CD14-positive monocyte (primary cell): ENCODE data around the gene SLC25A21. TPM values are rescaled to one million over a fixed set of nuclear protein-coding genes. Genes with fewer than 3 reads are reported as not detected.
A peak's percentile ranks its signal among the peaks of the same experiment; 100 is the strongest.

ENCODE experiments used
- DNase-seq, 3 donors: peaks; one replicate each; pipeline ENCODE4 v3.0.0-alpha.2; 2011 to 2022
- H2AFZ ChIP-seq: 2 replicates; pipeline ENCODE4 v1.6.0; 2012; ENCODE audit warnings: mild to moderate bottlenecking, low read depth, low read length, inconsistent platforms; ENCODE audit not compliant: insufficient read depth, poor library complexity, severe bottlenecking
- H3K27ac ChIP-seq, 2 donors: 1 replicate in 1 of 2; 2 replicates in 1 of 2; pipeline ENCODE4 v1.5.1; 2012 to 2013; ENCODE audit warnings: low read length in 2 of 2, control low read depth in 1 of 2, inconsistent platforms in 1 of 2, low read depth in 1 of 2, mild to moderate bottlenecking in 1 of 2
- H3K27me3 ChIP-seq, 2 donors: one replicate each; pipeline versions ENCODE4 v1.6.0 to v1.6.1; 2011 to 2013; ENCODE audit warnings: low read length in 2 of 2; ENCODE audit not compliant: control insufficient read depth in 2 of 2, insufficient read depth in 2 of 2
- H3K36me3 ChIP-seq, 2 donors: replicated peaks in 1 of 2; 1 replicate in 1 of 2; 2 replicates in 1 of 2; pipeline versions ENCODE4 v1.5.1 to v1.6.1; 2012 to 2013; ENCODE audit warnings: low read length in 2 of 2, control low read depth in 1 of 2, inconsistent platforms in 1 of 2, mild to moderate bottlenecking in 1 of 2; ENCODE audit not compliant: insufficient read depth in 2 of 2, control insufficient read depth in 1 of 2
- H3K4me1 ChIP-seq, 2 donors: 1 replicate in 1 of 2; 2 replicates in 1 of 2; pipeline versions ENCODE4 v1.5.1 to v1.6.1; 2012 to 2013; ENCODE audit warnings: low read length in 2 of 2, control low read depth in 1 of 2, inconsistent platforms in 1 of 2, mild to moderate bottlenecking in 1 of 2, moderate library complexity in 1 of 2; ENCODE audit not compliant: insufficient read depth in 2 of 2, control insufficient read depth in 1 of 2
- H3K4me2 ChIP-seq: replicated peaks from 2 replicates; pipeline ENCODE3; 2012; ENCODE audit warnings: low read length, moderate library complexity, mild to moderate bottlenecking; ENCODE audit not compliant: poor library complexity, severe bottlenecking; ENCODE audit errors: extremely low read depth
- H3K4me3 ChIP-seq, 3 experiments: fragments of 200-600 bp in 1 of 3; sonication (generic) in 1 of 3; replicated peaks in 1 of 3; 1 replicate in 2 of 3; 2 replicates in 1 of 3; pipeline ENCODE4 v1.5.1; 2011 to 2013; ENCODE audit warnings: low read length in 3 of 3, mild to moderate bottlenecking in 3 of 3, control low read depth in 2 of 3, low read depth in 2 of 3, inconsistent platforms in 1 of 3, moderate library complexity in 1 of 3
- H3K79me2 ChIP-seq: 2 replicates; pipeline ENCODE4 v1.6.0; 2012; ENCODE audit warnings: mild to moderate bottlenecking, control low read depth, inconsistent platforms, low read length, moderate library complexity; ENCODE audit not compliant: insufficient read depth
- H3K9ac ChIP-seq: 2 replicates; pipeline ENCODE4 v1.6.0; 2017; ENCODE audit warnings: low read length, mild to moderate bottlenecking; ENCODE audit not compliant: insufficient read depth, poor library complexity, severe bottlenecking
- H3K9me3 ChIP-seq, 2 donors: replicated peaks in 1 of 2; 1 replicate in 1 of 2; 2 replicates in 1 of 2; pipeline versions ENCODE4 v1.5.1 to v1.6.1; 2012 to 2013; ENCODE audit warnings: low read length in 2 of 2, control low read depth in 1 of 2; ENCODE audit not compliant: control insufficient read depth in 1 of 2, insufficient read depth in 1 of 2
- H4K20me1 ChIP-seq: 2 replicates; pipeline ENCODE4 v1.6.0; 2012; ENCODE audit warnings: mild to moderate bottlenecking, low read length, control low read depth, moderate library complexity; ENCODE audit not compliant: insufficient read depth
- H3K27ac Mint-ChIP-seq, 7 donors: one replicate each; pipeline ENCODE4 v1.8.0; 2020; ENCODE audit warnings: mild to moderate bottlenecking in 7 of 7, mixed read lengths in 7 of 7, moderate library complexity in 6 of 7, inconsistent platforms in 2 of 7
- H3K27me3 Mint-ChIP-seq, 3 donors: one replicate each; pipeline ENCODE4 v1.8.0; 2021 to 2022; ENCODE audit warnings: low read depth in 3 of 3, mild to moderate bottlenecking in 3 of 3, mixed read lengths in 3 of 3, moderate library complexity in 3 of 3, inconsistent platforms in 1 of 3
- H3K36me3 Mint-ChIP-seq, 2 donors: one replicate each; pipeline ENCODE4 v1.8.0; 2020; ENCODE audit warnings: mixed read lengths in 2 of 2, inconsistent platforms in 1 of 2, mild to moderate bottlenecking in 1 of 2
- H3K4me1 Mint-ChIP-seq: one replicate; pipeline ENCODE4 v1.8.0; 2020; ENCODE audit warnings: mild to moderate bottlenecking, mixed read lengths
- H3K4me3 Mint-ChIP-seq, 2 donors: one replicate each; pipeline ENCODE4 v1.8.0; 2020; ENCODE audit warnings: mild to moderate bottlenecking in 2 of 2, mixed read lengths in 2 of 2, moderate library complexity in 1 of 2
- H3K9me3 Mint-ChIP-seq, 7 donors: one replicate each; pipeline ENCODE4 v1.8.0; 2020 to 2022; ENCODE audit warnings: mixed read lengths in 7 of 7, mild to moderate bottlenecking in 6 of 7, moderate library complexity in 6 of 7, inconsistent platforms in 2 of 7
- CTCF ChIP-seq: fragments of 200-600 bp; IDR thresholded peaks from one replicate; pipeline ENCODE4 v1.8.0; 2022; ENCODE audit warnings: antibody characterized with exemption, mild to moderate bottlenecking
- WGBS: methylation state at CpG from one replicate; pipeline ENCODE4 v1.1.5; 2013; ENCODE audit warnings: missing lambda C conversion rate; ENCODE audit not compliant: insufficient coverage; 5-methylcytosine and 5-hydroxymethylcytosine counted together
- intact Hi-C, 2 donors: fragments of 100-400 bp; cut with micrococcal nuclease; formaldehyde crosslinking; loops; one replicate each; pipeline versions ENCODE4 v1.15.0 to v1.15.1; 2023
- polyA plus RNA-seq, 3 donors: library from polyadenylated mRNA; depleted of rRNA in 1 of 3; unstranded in 2 of 3; stranded (reverse) in 1 of 3; fragments of 300-500 nt in 2 of 3; fragments of >200 nt in 1 of 3; fragmentation: Illumina TruSeq in 2 of 3; gene quantifications; 1 replicate in 2 of 3; 2 replicates in 1 of 3; pipeline ENCODE4 v1.2.3, GENCODE V29; 2012 to 2021

SLC25A21 gene
- polyA plus RNA-seq, 3 donors = not detected

GRCh38 chr14:36996857-36997590, 175.4 kb downstream of the SLC25A21 start:
- Mint-ChIP-seq H3K36me3 (no peaks in the 10 kb centered on the region), H3K9me3 (peaks cover 0 to 2% (median 0%) of the 10 kb centered on the region in 7 donors), H3K4me1 (no peaks in the 10 kb centered on the region), H3K27ac (peak overlapping the region in 1 of 7 donors; percentile 26), H3K4me3 (no peak overlapping the region), H3K27me3 (peaks cover 0 to 2% (median 0%) of the 10 kb centered on the region in 3 donors)
- Histone ChIP-seq H3K4me1 (no peaks in the 10 kb centered on the region), H3K4me3 (no peak overlapping the region), H3K9me3 (peaks cover 0 to 3% of the 10 kb centered on the region in 2 donors), H3K9ac (no peak overlapping the region), H3K4me2 (no peak overlapping the region), H3K27me3 (no peaks in the 10 kb centered on the region), H3K27ac (no peak overlapping the region), H3K36me3 (no peaks in the 10 kb centered on the region), H3K79me2 (no peaks in the 10 kb centered on the region), H4K20me1 (no peaks in the 10 kb centered on the region), H2AFZ (no peak overlapping the region)
- TF ChIP-seq CTCF = no peak
- WGBS = 67% methylated on average over 1 of the region's 5 CpGs
- intact Hi-C loops = no loop called here
- no peak for DNase-seq

DNA sequence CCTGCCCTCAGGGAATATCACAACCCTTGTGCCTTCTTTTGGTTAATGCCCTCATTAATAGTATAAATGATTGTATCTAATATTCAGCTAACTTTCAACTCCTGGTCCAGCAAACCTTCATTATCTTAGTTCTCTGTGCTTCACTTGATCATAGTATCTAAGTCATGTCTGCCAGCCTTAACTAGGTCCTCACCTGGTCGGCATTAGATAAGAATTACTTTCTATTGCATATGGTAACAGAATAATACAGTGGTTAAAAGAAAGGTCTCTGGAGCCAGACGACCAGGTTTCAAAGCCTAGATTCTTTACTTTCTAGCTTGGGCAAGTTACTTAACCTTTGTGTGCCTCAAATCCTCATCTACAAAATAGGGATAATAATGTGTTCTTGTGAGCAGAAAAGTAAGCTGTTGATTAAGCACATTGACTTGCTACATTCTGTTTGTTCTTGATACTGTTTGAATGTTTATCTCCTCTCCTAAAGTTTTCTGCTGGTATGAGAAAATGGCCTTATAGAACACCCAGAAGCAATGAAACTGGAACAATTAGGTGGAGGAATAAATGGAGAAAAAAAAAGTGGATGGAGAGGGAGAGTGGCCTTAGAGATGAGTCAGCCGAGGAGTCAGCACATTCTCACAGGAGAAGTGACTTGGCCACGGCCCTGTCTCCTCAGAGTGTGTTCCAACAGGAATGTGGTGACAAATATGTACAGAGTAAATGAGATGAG, 176.1 kb downstream of the SLC25A21 start:
- Mint-ChIP-seq H3K36me3 (no peaks in the 10 kb centered on the region), H3K4me3 (no peak overlapping the region), H3K27me3 (peaks cover 0 to 2% (median 0%) of the 10 kb centered on the region in 3 donors), H3K27ac (no peak overlapping the region), H3K4me1 (no peaks in the 10 kb centered on the region), H3K9me3 (peaks cover 0 to 2% (median 0%) of the 10 kb centered on the region in 7 donors)
- Histone ChIP-seq H3K36me3 (no peaks in the 10 kb centered on the region), H3K27ac (no peak overlapping the region), H3K9ac (no peak overlapping the region), H3K4me1 (no peaks in the 10 kb centered on the region), H3K27me3 (no peaks in the 10 kb centered on the region), H3K4me3 (no peak overlapping the region), H2AFZ (no peak overlapping the region), H3K79me2 (no peaks in the 10 kb centered on the region), H4K20me1 (no peaks in the 10 kb centered on the region), H3K4me2 (no peak overlapping the region), H3K9me3 (peaks cover 0 to 3% of the 10 kb centered on the region in 2 donors)
- intact Hi-C loops = no loop called here
- DNase-seq = no peak
- no peak for TF ChIP-seq CTCF
- WGBS = 95% methylated on average over 2 of the region's 4 CpGs
